ENCODE measurements around the gene ANKRD33B. TPM values are rescaled to one million over a fixed set of nuclear protein-coding genes. Genes with fewer than 3 reads are reported as not detected.

ANKRD33B gene
- total RNA-seq, 1 experiment from 2014 or later, result 14.9 TPM

DNA sequence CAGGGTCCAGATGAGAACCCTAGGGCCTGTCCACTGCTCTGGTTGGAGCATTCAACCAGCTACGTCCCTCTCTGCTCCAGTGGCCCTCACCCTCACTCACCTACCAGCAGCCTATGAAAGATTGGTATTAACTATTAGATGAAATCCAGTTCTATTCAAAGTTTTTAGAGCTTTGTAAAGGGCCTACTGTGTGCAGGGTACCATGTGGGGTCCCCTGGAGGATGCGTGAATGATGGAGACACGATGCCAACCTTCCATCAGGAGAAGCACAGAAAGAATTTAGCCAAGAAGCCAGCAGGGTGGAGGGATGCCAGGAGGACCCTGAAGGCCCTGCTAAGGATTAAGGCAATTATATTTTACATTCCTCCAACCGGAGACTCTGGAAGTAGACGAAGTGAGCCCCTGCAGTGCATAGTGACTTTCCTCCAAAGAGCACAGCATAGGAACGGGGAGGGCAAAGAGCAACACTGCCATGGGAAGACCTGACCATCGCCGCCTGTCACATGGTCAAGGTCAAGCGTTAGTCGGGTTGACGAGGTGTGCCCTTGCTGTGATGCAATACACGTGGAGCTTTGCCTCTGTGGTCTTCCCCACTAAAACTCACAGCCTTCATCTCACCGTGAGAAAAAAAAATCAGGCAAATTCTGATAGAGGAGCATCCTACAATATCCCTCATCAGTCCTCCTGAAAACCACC is 22.8 kb upstream of the ANKRD33B start:
- CTCF ChIA-PET, result no interaction called here
- TF ChIP-seq, protein P1, sequence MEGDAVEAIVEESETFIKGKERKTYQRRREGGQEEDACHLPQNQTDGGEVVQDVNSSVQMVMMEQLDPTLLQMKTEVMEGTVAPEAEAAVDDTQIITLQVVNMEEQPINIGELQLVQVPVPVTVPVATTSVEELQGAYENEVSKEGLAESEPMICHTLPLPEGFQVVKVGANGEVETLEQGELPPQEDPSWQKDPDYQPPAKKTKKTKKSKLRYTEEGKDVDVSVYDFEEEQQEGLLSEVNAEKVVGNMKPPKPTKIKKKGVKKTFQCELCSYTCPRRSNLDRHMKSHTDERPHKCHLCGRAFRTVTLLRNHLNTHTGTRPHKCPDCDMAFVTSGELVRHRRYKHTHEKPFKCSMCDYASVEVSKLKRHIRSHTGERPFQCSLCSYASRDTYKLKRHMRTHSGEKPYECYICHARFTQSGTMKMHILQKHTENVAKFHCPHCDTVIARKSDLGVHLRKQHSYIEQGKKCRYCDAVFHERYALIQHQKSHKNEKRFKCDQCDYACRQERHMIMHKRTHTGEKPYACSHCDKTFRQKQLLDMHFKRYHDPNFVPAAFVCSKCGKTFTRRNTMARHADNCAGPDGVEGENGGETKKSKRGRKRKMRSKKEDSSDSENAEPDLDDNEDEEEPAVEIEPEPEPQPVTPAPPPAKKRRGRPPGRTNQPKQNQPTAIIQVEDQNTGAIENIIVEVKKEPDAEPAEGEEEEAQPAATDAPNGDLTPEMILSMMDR (conservative IDR thresholded peaks at IDR 0.05; ENCODE audit: low read depth, low read length), result no peak
- TF ChIP-seq EZH2phosphoT487 (IDR thresholded peaks at IDR 0.05; ENCODE audit: borderline replicate concordance, low read length) (no peak), EZH2 (IDR thresholded peaks at IDR 0.05; ENCODE audit: low read length, unreplicated experiment) (no peak)
- Histone ChIP-seq H3K36me3 (ENCODE audit: low read depth, low read length) (no peaks in the 10 kb centered on the region), H4K20me1 (ENCODE audit: low read length) (no peaks in the 10 kb centered on the region), H3F3A (ENCODE audit: low read length, unreplicated experiment) (no peaks in the 10 kb centered on the region), H3K4me1 (ENCODE audit: insufficient read depth, low read length) (no peaks in the 10 kb centered on the region; the same call in 1 of the 2 replicates), H2AFZ (ENCODE audit: low read length) (no peak overlapping the region), H3K9me2 (replicated peaks; ENCODE audit: low read length) (no peaks in the 10 kb centered on the region), H3K9ac (ENCODE audit: low read length) (no peak overlapping the region), H3K4me2 (ENCODE audit: low read length) (no peak overlapping the region), H3K4me3 (ENCODE audit: low read length) (no peak overlapping the region), H3K27me3 (ENCODE audit: low read length) (no peaks in the 10 kb centered on the region), H3K27ac (ENCODE audit: low read length) (no peak overlapping the region), H3K9me3 (ENCODE audit: low read length) (no peaks in the 10 kb centered on the region), H3K79me2 (ENCODE audit: low read length) (no peaks in the 10 kb centered on the region)
- no peak for DNase-seq
- POLR2A ChIA-PET (ENCODE audit: unreplicated experiment), result no interaction called here
- no peak for ATAC-seq
- intact Hi-C loops (cut with micrococcal nuclease), result no loop called here
- no TSS peak for BruUV-seq (replicated peaks)

DNA sequence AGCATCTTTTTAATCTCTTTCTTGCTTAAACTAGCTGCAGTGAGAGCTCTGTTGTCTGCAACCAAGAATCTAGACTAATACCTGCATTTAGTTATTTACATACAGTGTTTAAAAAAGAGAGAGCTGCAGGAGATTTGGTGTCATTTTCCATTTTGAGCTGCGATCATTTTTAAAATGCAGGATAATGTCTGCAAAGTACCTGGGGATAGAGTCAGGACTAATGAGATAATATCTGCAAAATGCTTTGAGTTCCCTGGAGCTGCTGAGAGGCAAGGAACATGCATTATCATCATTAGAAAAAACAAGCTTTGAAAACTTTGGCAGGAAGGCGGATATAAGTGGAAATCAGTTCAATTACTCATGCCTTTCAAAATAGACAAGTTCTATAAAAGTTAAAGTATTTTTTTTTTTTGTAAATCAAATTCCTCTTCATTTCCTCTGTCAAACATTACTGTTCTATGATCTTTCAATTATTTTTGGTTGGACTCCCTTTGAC is 21.8 kb upstream of the ANKRD33B start:
- H3K9me3 ChIP-seq (ENCODE audit: low read length), result no peaks in the 10 kb centered on the region
- H3K27me3 ChIP-seq (ENCODE audit: low read length), result no peaks in the 10 kb centered on the region
- POLR2A ChIA-PET (ENCODE audit: unreplicated experiment), result interaction anchor here (0.7 kb wide), 1 partner anchor 9 kb away, joined by 3 read pairs; no protein-coding TSS in a partner anchor
- H3K9ac ChIP-seq (ENCODE audit: low read length), result no peak overlapping the region
- H3F3A ChIP-seq (ENCODE audit: low read length, unreplicated experiment), result no peaks in the 10 kb centered on the region
- no TSS peak for BruUV-seq (replicated peaks)
- no peak overlapping the region for H3K4me2 ChIP-seq (ENCODE audit: low read length)
- no peaks in the 10 kb centered on the region for H3K79me2 ChIP-seq (ENCODE audit: low read length)
- ATAC-seq, result no peak
- H4K20me1 ChIP-seq (ENCODE audit: low read length), result no peaks in the 10 kb centered on the region
- DNase-seq, result no peak
- TF ChIP-seq EZH2 (IDR thresholded peaks at IDR 0.05; ENCODE audit: low read length, unreplicated experiment), result no peak
- TF ChIP-seq, protein P1 (conservative IDR thresholded peaks at IDR 0.05; ENCODE audit: low read depth, low read length), result no peak
- no peaks in the 10 kb centered on the region; the same call in 1 of the 2 replicates for H3K4me1 ChIP-seq (ENCODE audit: insufficient read depth, low read length)
- intact Hi-C loops (cut with micrococcal nuclease), result no loop called here
- no peaks in the 10 kb centered on the region for H3K9me2 ChIP-seq (replicated peaks; ENCODE audit: low read length)
- H3K4me3 ChIP-seq (ENCODE audit: low read length), result no peak overlapping the region
- CTCF ChIA-PET, result interaction anchor here (0.7 to 1.0 kb wide), 2 partner anchors 52 to 81 kb away, joined by 4 read pairs; no protein-coding TSS in a partner anchor
- no peak overlapping the region for H2AFZ ChIP-seq (ENCODE audit: low read length)
- H3K27ac ChIP-seq (ENCODE audit: low read length), result no peak overlapping the region
- H3K36me3 ChIP-seq (ENCODE audit: low read depth, low read length), result no peaks in the 10 kb centered on the region

DNA sequence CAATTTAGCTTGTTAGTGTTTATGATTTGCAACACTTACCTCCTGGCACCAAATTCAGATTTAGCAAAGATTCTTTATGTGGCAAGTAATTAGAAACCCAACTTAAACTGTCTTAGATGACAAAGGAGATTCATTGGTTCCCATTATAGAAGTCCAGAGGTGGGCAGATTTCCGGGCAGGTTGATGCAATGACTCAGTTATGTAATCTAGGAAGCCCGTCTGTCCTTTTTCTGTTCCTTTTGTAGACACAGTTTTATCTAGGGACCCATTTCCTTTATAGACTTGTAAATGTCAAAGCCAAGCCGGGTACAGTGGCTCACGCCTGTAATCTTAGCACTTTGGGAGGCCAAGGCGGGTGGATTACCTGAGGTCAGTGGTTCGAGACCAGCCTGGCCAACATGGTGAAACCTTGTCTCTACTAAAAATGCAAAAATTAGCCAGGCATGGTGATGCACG is 20.3 kb upstream of the ANKRD33B start:
- no peak; the same call in 1 of the 2 replicates for ATAC-seq
- H3K4me2 ChIP-seq (ENCODE audit: low read length), result no peak overlapping the region
- H3K9ac ChIP-seq (ENCODE audit: low read length), result no peak overlapping the region
- peak; percentile 59 for DNase-seq
- no peak overlapping the region for H3K27ac ChIP-seq (ENCODE audit: low read length)
- H4K20me1 ChIP-seq (ENCODE audit: low read length), result no peaks in the 10 kb centered on the region
- H3K27me3 ChIP-seq (ENCODE audit: low read length), result no peaks in the 10 kb centered on the region
- intact Hi-C loops (cut with micrococcal nuclease), result no loop called here
- H3K79me2 ChIP-seq (ENCODE audit: low read length), result no peaks in the 10 kb centered on the region
- no peaks in the 10 kb centered on the region for H3F3A ChIP-seq (ENCODE audit: low read length, unreplicated experiment)
- BruUV-seq (replicated peaks), result no TSS peak
- no peaks in the 10 kb centered on the region for H3K9me2 ChIP-seq (replicated peaks; ENCODE audit: low read length)
- TF ChIP-seq EZH2 (IDR thresholded peaks at IDR 0.05; ENCODE audit: low read length, unreplicated experiment) (no peak), EZH2phosphoT487 (IDR thresholded peaks at IDR 0.05; ENCODE audit: borderline replicate concordance, low read length) (no peak)
- TF ChIP-seq, protein P1 (conservative IDR thresholded peaks at IDR 0.05; ENCODE audit: low read depth, low read length), result no peak
- no peaks in the 10 kb centered on the region for H3K9me3 ChIP-seq (ENCODE audit: low read length)
- ChIA-PET POLR2A (ENCODE audit: unreplicated experiment) (no interaction called here), CTCF (interaction anchor here (1.2 kb wide), 1 partner anchor 84 kb away, joined by 3 read pairs; no protein-coding TSS in a partner anchor)
- H3K4me1 ChIP-seq (ENCODE audit: insufficient read depth, low read length), result no peaks in the 10 kb centered on the region
- no peaks in the 10 kb centered on the region for H3K36me3 ChIP-seq (ENCODE audit: low read depth, low read length)
- H2AFZ ChIP-seq (ENCODE audit: low read length), result no peak overlapping the region
- H3K4me3 ChIP-seq (ENCODE audit: low read length), result no peak overlapping the region

Data from PC-3 (cell line).